Mesendoderm (in vitro differentiated cells): ENCODE data around the gene TXNIP.

ENCODE experiments used
- DNase-seq: peaks from one replicate; pipeline ENCODE4 v3.0.0; 2013
- H2AK5ac ChIP-seq: 2 replicates; pipeline ENCODE4 v1.6.1; 2013; ENCODE audit warnings: low read length, inconsistent platforms
- H2BK120ac ChIP-seq: 2 replicates; pipeline ENCODE4 v1.6.1; 2013; ENCODE audit warnings: low read depth, mild to moderate bottlenecking, low read length, moderate library complexity, mixed read lengths
- H2BK15ac ChIP-seq: replicated peaks from 2 replicates; pipeline ENCODE4 v1.6.1; 2013; ENCODE audit warnings: low read depth, mild to moderate bottlenecking, moderate library complexity
- H2BK5ac ChIP-seq: 2 replicates; pipeline ENCODE4 v1.6.1; 2013; ENCODE audit warnings: low read length, inconsistent platforms
- H3K18ac ChIP-seq: 2 replicates; pipeline ENCODE4 v1.6.1; 2013; ENCODE audit warnings: mild to moderate bottlenecking, low read length, mixed read lengths
- H3K23ac ChIP-seq: one replicate; pipeline ENCODE4 v1.6.1; 2013; ENCODE audit warnings: low read length
- H3K27ac ChIP-seq: 2 replicates; pipeline ENCODE4 v1.5.1; 2013; ENCODE audit warnings: low read depth, mild to moderate bottlenecking, inconsistent platforms, low read length, moderate library complexity
- H3K27me3 ChIP-seq: 2 replicates; pipeline ENCODE4 v1.6.1; 2013; ENCODE audit warnings: low read length, control low read depth, mild to moderate bottlenecking, inconsistent platforms; ENCODE audit not compliant: insufficient read depth, poor library complexity
- H3K36me3 ChIP-seq: 2 replicates; pipeline ENCODE4 v1.6.1; 2013; ENCODE audit warnings: low read length, inconsistent platforms; ENCODE audit not compliant: control insufficient read depth, insufficient read depth
- H3K4ac ChIP-seq: one replicate; pipeline ENCODE4 v1.6.1; 2013; ENCODE audit warnings: low read depth, mild to moderate bottlenecking, low read length, moderate library complexity
- H3K4me1 ChIP-seq: 2 replicates; pipeline ENCODE4 v1.6.1; 2013; ENCODE audit warnings: low read depth, low read length, inconsistent platforms; ENCODE audit not compliant: control insufficient read depth
- H3K4me2 ChIP-seq: 2 replicates; pipeline ENCODE4 v1.6.1; 2013; ENCODE audit warnings: low read length
- H3K4me3 ChIP-seq: 2 replicates; pipeline ENCODE4 v1.5.1; 2013; ENCODE audit warnings: mild to moderate bottlenecking, low read length
- H3K56ac ChIP-seq: one replicate; pipeline ENCODE4 v1.6.1; 2013; ENCODE audit warnings: low read length
- H3K79me1 ChIP-seq: 2 replicates; pipeline ENCODE4 v1.6.1; 2013; ENCODE audit warnings: low read length, inconsistent platforms
- H3K79me2 ChIP-seq: 2 replicates; pipeline ENCODE4 v1.6.1; 2013; ENCODE audit warnings: mild to moderate bottlenecking, low read length; ENCODE audit not compliant: control insufficient read depth, insufficient read depth
- H3K9ac ChIP-seq: 2 replicates; pipeline ENCODE4 v1.6.1; 2013; ENCODE audit warnings: low read length, inconsistent platforms
- H4K5ac ChIP-seq: one replicate; pipeline ENCODE4 v1.6.1; 2013; ENCODE audit warnings: low read length
- H4K8ac ChIP-seq: one replicate; pipeline ENCODE4 v1.6.1; 2013; ENCODE audit warnings: low read depth, mild to moderate bottlenecking, control low read depth, low read length, moderate library complexity
- WGBS: extraction: QIAGEN DNeasy Blood & Tissue Kit; methylation state at CpG from one replicate; pipeline ENCODE4 v1.1.7; 2013; ENCODE audit warnings: low lambda C conversion rate, missing lambda C conversion rate; ENCODE audit not compliant: insufficient coverage; ENCODE audit errors: extremely low coverage; 5-methylcytosine and 5-hydroxymethylcytosine counted together

The TXNIP gene

DNA sequence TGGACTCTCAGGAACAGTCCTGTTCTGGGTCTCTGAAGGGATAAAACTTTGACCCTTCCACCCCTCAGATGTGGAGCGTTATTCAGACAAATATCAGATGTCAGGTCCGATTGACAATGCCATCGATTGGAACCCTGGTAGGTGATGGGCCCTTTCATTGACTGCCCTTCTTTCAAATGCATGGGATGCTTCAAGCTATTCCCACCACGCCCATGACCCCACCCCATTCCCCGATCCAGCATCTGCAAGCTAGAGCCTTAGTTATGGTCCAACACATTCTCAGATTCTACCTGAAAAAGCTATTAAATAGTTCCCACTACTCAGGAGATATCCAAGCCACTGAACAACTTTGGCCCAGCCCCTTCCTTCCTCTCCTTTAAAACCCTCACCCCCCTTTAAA is 19.4 kb downstream of the TXNIP start:
- Histone ChIP-seq H3K4me2 (no peak overlapping the region), H3K56ac (peak overlapping the region; percentile 9), H3K79me2 (no peaks in the 10 kb centered on the region), H2BK120ac (no peak overlapping the region), H3K9ac (no peak overlapping the region), H3K27ac (no peak overlapping the region), H3K4ac (no peak overlapping the region), H3K36me3 (no peaks in the 10 kb centered on the region), H2BK5ac (no peak overlapping the region), H3K18ac (no peak overlapping the region), H4K5ac (no peak overlapping the region), H3K4me1 (peaks cover 15% of the 10 kb centered on the region), H3K23ac (no peak overlapping the region), H3K27me3 (no peaks in the 10 kb centered on the region), H4K8ac (no peak overlapping the region), H2BK15ac (no peak overlapping the region), H3K4me3 (no peak overlapping the region), H2AK5ac (no peak overlapping the region), H3K79me1 (no peaks in the 10 kb centered on the region)
- DNase-seq = no peak
- no CpG with 5 or more reads among the region's 5 CpGs for whole genome bisulfite sequencing

DNA sequence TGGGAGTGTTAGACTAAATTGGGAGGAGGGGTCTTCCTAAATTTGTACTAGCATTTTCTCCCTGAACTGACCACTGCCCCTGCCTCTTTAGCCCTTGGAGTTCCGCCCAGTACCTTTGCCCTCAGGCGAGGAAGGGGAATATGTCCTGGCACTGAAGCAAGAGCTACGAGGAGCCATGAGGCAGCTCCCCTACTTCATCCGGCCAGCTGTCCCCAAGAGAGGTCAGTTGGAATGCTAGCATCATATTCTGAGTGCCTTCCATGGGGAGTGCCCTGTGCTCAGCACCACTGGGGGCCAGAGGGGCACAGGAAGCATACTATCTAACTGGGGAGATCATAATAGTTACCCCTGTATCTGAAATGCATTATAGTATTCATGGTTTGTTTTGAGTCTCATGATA is 21.2 kb downstream of the TXNIP start:
- no peak for DNase-seq
- no peak overlapping the region for H3K4me3 ChIP-seq

DNA sequence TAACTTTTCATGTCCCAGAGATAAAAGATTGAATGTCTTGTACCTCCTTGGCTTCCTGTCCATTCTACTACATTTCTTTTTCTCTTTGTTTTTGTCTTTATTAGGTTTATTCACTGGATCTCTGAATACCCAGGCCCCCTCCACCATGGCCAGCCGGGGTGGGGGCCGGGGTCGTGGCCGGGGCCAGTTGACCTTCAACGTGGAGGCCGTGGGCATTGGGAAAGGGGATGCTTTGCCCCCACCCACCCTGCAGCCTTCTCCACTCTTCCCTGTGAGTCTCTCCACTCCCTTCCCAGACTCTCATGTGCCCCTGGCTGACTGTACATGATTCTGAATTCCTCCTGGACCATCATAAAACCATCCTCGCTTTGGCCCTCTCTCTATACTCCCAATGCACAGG is 21.7 kb downstream of the TXNIP start:
- Histone ChIP-seq H3K79me1 (no peaks in the 10 kb centered on the region), H3K4ac (no peak overlapping the region), H2BK120ac (no peak overlapping the region), H2BK15ac (no peak overlapping the region), H4K5ac (no peak overlapping the region), H3K56ac (no peak overlapping the region), H3K9ac (no peak overlapping the region), H3K18ac (no peak overlapping the region), H3K79me2 (no peaks in the 10 kb centered on the region), H2BK5ac (no peak overlapping the region), H3K4me3 (no peak overlapping the region), H3K23ac (no peak overlapping the region), H3K4me1 (peaks cover 14% of the 10 kb centered on the region), H3K27me3 (no peaks in the 10 kb centered on the region), H3K27ac (no peak overlapping the region), H3K4me2 (no peak overlapping the region), H2AK5ac (no peak overlapping the region), H4K8ac (no peak overlapping the region), H3K36me3 (no peaks in the 10 kb centered on the region)
- DNase-seq = no peak
- no CpG with 5 or more reads among the region's 7 CpGs for WGBS

More for the DNA sequence above, 21.2 kb downstream of the TXNIP start:
- H3K4me2 ChIP-seq = no peak overlapping the region
- H4K8ac ChIP-seq = no peak overlapping the region
- no peak overlapping the region for H2BK120ac ChIP-seq
- no peaks in the 10 kb centered on the region for H3K79me2 ChIP-seq
- H2BK5ac ChIP-seq = no peak overlapping the region
- H2AK5ac ChIP-seq = no peak overlapping the region
- H3K79me1 ChIP-seq = no peaks in the 10 kb centered on the region
- H3K18ac ChIP-seq = no peak overlapping the region
- no CpG with 5 or more reads among the region's 4 CpGs for WGBS
- H3K4ac ChIP-seq = no peak overlapping the region
- H3K56ac ChIP-seq = no peak overlapping the region
- no peaks in the 10 kb centered on the region for H3K36me3 ChIP-seq
- H3K27ac ChIP-seq = no peak overlapping the region
- no peaks in the 10 kb centered on the region for H3K27me3 ChIP-seq
- peaks cover 15% of the 10 kb centered on the region for H3K4me1 ChIP-seq
- no peak overlapping the region for H4K5ac ChIP-seq
- no peak overlapping the region for H3K9ac ChIP-seq
- no peak overlapping the region for H3K23ac ChIP-seq
- H2BK15ac ChIP-seq = no peak overlapping the region

DNA sequence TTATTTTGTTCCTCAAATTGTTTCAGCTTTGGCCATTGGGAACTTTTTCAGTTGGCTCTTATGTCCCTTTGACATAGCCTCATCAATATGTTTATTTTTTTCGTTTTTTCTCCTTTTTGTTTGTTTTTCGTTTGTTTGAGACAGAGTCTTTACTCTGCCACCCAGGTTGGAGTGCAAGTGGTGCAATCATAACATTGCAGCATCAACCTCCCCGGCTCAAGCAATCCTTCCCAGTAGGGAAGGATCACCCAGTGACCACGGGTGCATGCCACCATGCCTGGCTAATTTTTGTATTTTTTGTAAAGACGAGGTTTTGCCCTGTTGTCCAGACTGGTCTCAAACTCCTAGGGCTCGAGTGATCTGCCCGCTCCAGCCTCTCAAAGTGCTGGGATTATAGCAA is 23.8 kb downstream of the TXNIP start:
- Histone ChIP-seq H3K4me3 (no peak overlapping the region), H3K36me3 (no peaks in the 10 kb centered on the region), H2BK15ac (no peak overlapping the region), H3K56ac (no peak overlapping the region), H2BK120ac (no peak overlapping the region), H3K79me1 (no peaks in the 10 kb centered on the region), H3K4ac (no peak overlapping the region), H4K5ac (no peak overlapping the region), H4K8ac (no peak overlapping the region), H3K9ac (no peak overlapping the region), H3K79me2 (no peaks in the 10 kb centered on the region), H3K23ac (no peak overlapping the region), H2AK5ac (no peak overlapping the region), H3K27me3 (no peaks in the 10 kb centered on the region), H3K4me1 (no peaks in the 10 kb centered on the region), H2BK5ac (no peak overlapping the region), H3K4me2 (no peak overlapping the region), H3K27ac (no peak overlapping the region), H3K18ac (no peak overlapping the region)
- no peak for DNase-seq
- WGBS = no CpG with 5 or more reads among the region's 7 CpGs

DNA sequence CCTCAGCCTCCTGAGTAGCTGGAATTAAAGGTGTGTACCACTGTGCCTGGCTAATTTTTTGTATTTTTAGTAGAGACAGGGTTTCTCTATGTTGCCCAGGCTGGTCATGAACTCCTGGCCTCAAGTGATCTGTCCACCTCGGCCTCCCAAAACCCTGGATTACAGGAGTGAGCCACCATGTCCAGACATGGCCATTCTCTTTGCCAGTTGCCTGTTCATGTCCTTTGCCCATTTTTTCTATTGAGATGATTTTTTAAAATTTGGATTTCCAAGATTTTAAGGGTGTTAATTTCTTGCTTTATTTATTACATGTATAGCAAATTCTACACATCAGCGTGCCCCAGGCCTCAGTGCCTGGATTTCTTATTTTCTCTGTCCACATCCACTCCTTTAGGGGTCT is 29.1 kb downstream of the TXNIP start:
- Histone ChIP-seq H3K4me1 (peaks cover 11% of the 10 kb centered on the region), H3K27ac (no peak overlapping the region), H4K5ac (no peak overlapping the region), H3K4me3 (no peak overlapping the region), H2BK120ac (no peak overlapping the region), H2BK15ac (no peak overlapping the region), H3K4ac (no peak overlapping the region), H3K27me3 (peaks cover 6% of the 10 kb centered on the region), H3K23ac (no peak overlapping the region), H3K56ac (no peak overlapping the region), H3K36me3 (no peaks in the 10 kb centered on the region), H2AK5ac (no peak overlapping the region), H3K79me1 (no peaks in the 10 kb centered on the region), H2BK5ac (no peak overlapping the region), H3K9ac (no peak overlapping the region), H3K79me2 (no peaks in the 10 kb centered on the region), H3K4me2 (no peak overlapping the region), H3K18ac (no peak overlapping the region), H4K8ac (no peak overlapping the region)
- WGBS = no CpG with 5 or more reads among the region's 2 CpGs
- no peak for DNase-seq

DNA sequence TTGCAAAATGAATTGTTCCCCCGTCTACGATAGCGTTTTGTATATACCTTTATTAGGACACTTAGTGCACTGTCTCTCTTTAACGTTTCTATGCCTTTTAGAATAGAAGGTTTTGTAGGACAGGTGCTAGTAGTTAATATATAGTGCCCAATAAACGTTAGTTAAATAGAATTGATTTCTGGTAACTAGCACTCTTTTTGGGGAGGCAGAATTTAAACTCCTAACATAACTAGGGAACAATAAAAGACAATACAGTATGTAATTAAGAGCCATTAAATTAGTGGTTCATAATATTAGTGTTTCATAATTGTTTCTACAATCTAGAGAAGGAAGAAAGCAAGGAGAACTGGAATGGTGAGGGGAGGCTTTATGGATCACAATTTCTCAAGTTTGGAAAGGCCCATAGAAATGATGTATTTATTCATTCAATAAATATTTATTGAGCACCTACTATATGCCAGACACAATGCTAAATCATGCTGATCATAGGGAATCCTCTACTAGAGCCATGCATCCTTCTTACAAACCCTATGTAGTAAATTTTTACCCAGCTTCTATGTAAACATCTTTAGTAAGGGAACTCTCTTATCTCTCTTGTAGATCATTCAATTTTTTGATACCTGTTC is 31.1 kb downstream of the TXNIP start:
- Histone ChIP-seq H3K79me1 (no peaks in the 10 kb centered on the region), H3K79me2 (no peaks in the 10 kb centered on the region), H3K27ac (no peak overlapping the region), H3K4me1 (peaks cover 12% of the 10 kb centered on the region), H3K4me2 (peak overlapping the region; percentile 72), H2BK5ac (no peak overlapping the region), H2BK120ac (no peak overlapping the region), H3K18ac (no peak overlapping the region), H3K23ac (no peak overlapping the region), H3K4ac (no peak overlapping the region), H4K8ac (no peak overlapping the region), H4K5ac (no peak overlapping the region), H3K36me3 (no peaks in the 10 kb centered on the region), H3K56ac (peak overlapping the region; percentile 84), H3K9ac (peak overlapping the region; percentile 78), H2AK5ac (no peak overlapping the region), H3K27me3 (peaks cover 6% of the 10 kb centered on the region), H2BK15ac (no peak overlapping the region), H3K4me3 (peak overlapping the region; percentile 61)
- DNase-seq = no peak
- no CpG with 5 or more reads among the region's 5 CpGs for WGBS
